KMS-11 (cell line): ENCODE measurements around the gene PMS2.
A peak's percentile ranks its signal among the peaks of the same experiment; 100 is the strongest.

Source experiments
- H2AFZ ChIP-seq: fragments of 200-600 bp; sonication (generic); 2 replicates; pipeline ENCODE4 v1.6.1; 2016; ENCODE audit warnings: antibody characterized with exemption, mixed run types, low read depth
- H3K27ac ChIP-seq: fragments of 200-600 bp; sonication (generic); 2 replicates; pipeline ENCODE4 v1.6.1; 2016; ENCODE audit warnings: mild to moderate bottlenecking, mixed run types
- H3K27me3 ChIP-seq: fragments of 200-600 bp; sonication (generic); 2 replicates; pipeline ENCODE4 v1.6.1; 2017; ENCODE audit warnings: mild to moderate bottlenecking, low read depth, mixed run types, moderate library complexity; ENCODE audit not compliant: insufficient read depth
- H3K36me3 ChIP-seq: fragments of 200-600 bp; sonication (generic); 2 replicates; pipeline ENCODE4 v1.6.1; 2017; ENCODE audit warnings: mild to moderate bottlenecking, mixed run types; ENCODE audit not compliant: insufficient read depth
- H3K4me1 ChIP-seq: fragments of 200-600 bp; sonication (generic); 2 replicates; pipeline ENCODE4 v1.6.1; 2016; ENCODE audit warnings: mild to moderate bottlenecking, low read depth, mixed run types; ENCODE audit not compliant: poor library complexity, severe bottlenecking
- H3K4me2 ChIP-seq: fragments of 200-600 bp; sonication (generic); 2 replicates; pipeline ENCODE4 v1.7.0; 2016; ENCODE audit warnings: mild to moderate bottlenecking, mixed run types
- H3K4me3 ChIP-seq: fragments of 200-600 bp; sonication (generic); IDR thresholded peaks from 2 replicates; pipeline ENCODE4 v1.6.1; 2017; ENCODE audit warnings: low read depth, low read length, mixed read lengths; ENCODE audit not compliant: insufficient read depth
- H3K79me2 ChIP-seq: fragments of 200-600 bp; sonication (generic); 2 replicates; pipeline ENCODE4 v1.6.1; 2016; ENCODE audit warnings: low read depth, mixed run types; ENCODE audit not compliant: insufficient read depth
- H3K9ac ChIP-seq: fragments of 200-600 bp; sonication (generic); 2 replicates; pipeline ENCODE4 v1.6.1; 2016; ENCODE audit warnings: mild to moderate bottlenecking, mixed run types
- H4K20me1 ChIP-seq: fragments of 200-600 bp; sonication (generic); 2 replicates; pipeline ENCODE4 v1.6.1; 2016; ENCODE audit warnings: mild to moderate bottlenecking, mixed run types; ENCODE audit not compliant: insufficient read depth
- CTCF ChIP-seq: fragments of 200-600 bp; sonication (generic); conservative IDR thresholded peaks from 2 replicates; pipeline ENCODE4 v1.6.1; 2017; ENCODE audit warnings: low read depth, mild to moderate bottlenecking, antibody characterized with exemption, low read length, moderate library complexity, mixed read lengths

Gene PMS2

GRCh38 chr7:6027806-6028365, 19.0 kb upstream of the PMS2 start:
- 0 out of 2 replicates have a peak, but pooled peaks cover 4% of the 10 kb centered on the region for H3K79me2 ChIP-seq
- H2AFZ ChIP-seq = no peak overlapping the region
- no peak overlapping the region for H3K4me2 ChIP-seq
- no peak for TF ChIP-seq CTCF
- no peaks in the 10 kb centered on the region for H3K27me3 ChIP-seq
- no peak overlapping the region for H3K9ac ChIP-seq
- no peak overlapping the region for H3K4me3 ChIP-seq
- H3K27ac ChIP-seq = no peak overlapping the region
- H3K36me3 ChIP-seq = peaks cover 13% of the 10 kb centered on the region; the same call in 1 of the 2 replicates
- H3K4me1 ChIP-seq = peaks cover 4% of the 10 kb centered on the region
- no peaks in the 10 kb centered on the region for H4K20me1 ChIP-seq

- Histone ChIP-seq H4K20me1 (no peaks in the 10 kb centered on the region), H3K4me1 (peaks cover 4% of the 10 kb centered on the region), H3K4me2 (no peak overlapping the region), H3K36me3 (peaks cover 13% of the 10 kb centered on the region; the same call in 1 of the 2 replicates), H3K79me2 (0 out of 2 replicates have a peak, but pooled peaks cover 4% of the 10 kb centered on the region), H3K27ac (no peak overlapping the region), H3K27me3 (no peaks in the 10 kb centered on the region), H3K9ac (no peak overlapping the region), H2AFZ (no peak overlapping the region), H3K4me3 (no peak overlapping the region)
- TF ChIP-seq CTCF = peak; percentile 28; the same call in 1 of the 2 replicates
These were observed 18.0 kb upstream of the PMS2 start for GRCh38 chr7:6026820-6027311.

GRCh38 chr7:6026011-6026819, 17.4 kb upstream of the PMS2 start:
- Histone ChIP-seq H3K79me2 (no peaks in the 10 kb centered on the region), H2AFZ (no peak overlapping the region), H3K9ac (no peak overlapping the region), H3K4me3 (no peak overlapping the region), H3K36me3 (peaks cover 13% of the 10 kb centered on the region; the same call in 1 of the 2 replicates), H3K4me2 (no peak overlapping the region), H3K27me3 (no peaks in the 10 kb centered on the region), H3K4me1 (peaks cover 4% of the 10 kb centered on the region), H4K20me1 (no peaks in the 10 kb centered on the region), H3K27ac (no peak overlapping the region)
- peak; percentile 57; the same call in 1 of the 2 replicates for TF ChIP-seq CTCF

- H3K4me3 ChIP-seq = no peak overlapping the region
- H3K27me3 ChIP-seq = no peaks in the 10 kb centered on the region
- H3K79me2 ChIP-seq = no peaks in the 10 kb centered on the region
- no peak overlapping the region for H3K4me2 ChIP-seq
- peaks cover 15% of the 10 kb centered on the region; the same call in 1 of the 2 replicates for H3K36me3 ChIP-seq
- no peak overlapping the region for H3K9ac ChIP-seq
- H4K20me1 ChIP-seq = no peaks in the 10 kb centered on the region
- no peak overlapping the region for H3K27ac ChIP-seq
- no peak overlapping the region for H2AFZ ChIP-seq
- peaks cover 4% of the 10 kb centered on the region for H3K4me1 ChIP-seq
- no peak for TF ChIP-seq CTCF
These were observed 15.2 kb upstream of the PMS2 start for GRCh38 chr7:6023974-6024435.
